GM12891 (cell line): ENCODE measurements around the gene SGSH.

Source experiments
- PAX5 ChIP-seq: IDR thresholded peaks from 2 replicates; pipeline ENCODE4 v1.6.1; 2011; ENCODE audit warnings: low read length, moderate library complexity, mild to moderate bottlenecking; ENCODE audit not compliant: insufficient read depth, severe bottlenecking
- POLR2A ChIP-seq: IDR thresholded peaks from 2 replicates; pipeline ENCODE4 v1.6.1; 2011; ENCODE audit warnings: low read depth, low read length, control low read depth
- SPI1 ChIP-seq: IDR thresholded peaks from 2 replicates; pipeline ENCODE4 v1.6.1; 2011; ENCODE audit warnings: low read depth, low read length, control low read depth

DNA sequence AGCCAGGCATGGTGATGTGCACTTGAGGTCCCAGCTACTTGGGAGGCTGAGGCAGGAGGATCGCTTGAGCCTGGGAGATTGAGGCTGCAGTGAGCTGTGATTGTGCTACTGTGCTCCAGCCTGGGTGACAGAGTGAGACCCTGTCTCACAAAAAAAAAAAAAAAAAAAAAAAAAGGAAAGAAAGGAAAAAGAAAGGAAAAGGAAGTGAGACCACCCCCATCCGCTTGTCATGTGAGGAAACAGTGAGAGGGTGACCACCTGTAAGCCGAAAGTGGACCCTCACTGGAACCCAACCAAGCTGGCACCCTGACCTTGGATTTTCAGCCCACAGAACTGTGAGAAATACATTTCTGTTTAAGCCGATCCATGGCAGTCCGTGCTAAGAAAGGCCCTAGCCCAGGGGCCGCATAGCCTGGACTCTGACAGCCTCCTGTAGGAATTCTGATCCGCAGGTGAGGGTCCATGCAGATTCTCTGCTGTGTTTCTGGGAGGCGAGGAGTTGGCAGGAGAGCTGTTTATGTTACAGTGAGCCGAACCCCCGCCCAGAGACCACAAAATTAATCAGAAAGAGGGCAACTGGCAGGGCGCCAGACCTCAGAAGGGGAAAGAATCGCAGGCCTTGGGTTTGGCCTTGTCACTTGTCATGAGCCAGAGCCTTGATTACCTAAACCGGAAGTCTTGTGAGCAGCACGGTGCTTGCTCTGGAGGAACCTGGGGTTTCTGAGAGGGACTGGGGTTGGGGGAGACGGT lies 945 bp downstream of the SGSH start:
- TF ChIP-seq POLR2A (no peak), PAX5 (no peak), SPI1 (peak; percentile 40; the same call in 1 of the 2 replicates)
